Measurements from ENCODE around the gene ADAMTS14.

- TF ChIP-seq ZNF274 (IDR thresholded peaks at IDR 0.05; ENCODE audit: low read depth, low read length), result no peak
- no peak for TF ChIP-seq SUZ12 (IDR thresholded peaks at IDR 0.05; ENCODE audit: extremely low read depth, insufficient read depth, insufficient read length)
Observed at GRCh38 chr10:70622981-70623844, 49.1 kb upstream of the ADAMTS14 start.

Data from NT2/D1 (cell line).